8988T (cell line): ENCODE data around the gene ARHGEF4.
"Not testable (repeated sequence)": the region's sequence is repeated elsewhere in the genome, so short reads cannot be mapped to it uniquely, and the experiment has no call there.

Source experiments
- DNase-seq: peaks from one replicate; pipeline ENCODE4 v3.0.0; 2011

ARHGEF4 gene

GRCh38 chr2:130981667-130982066 lies 145.0 kb downstream of the ARHGEF4 start:
- DNase-seq: no peak

GRCh38 chr2:130985206-130985780 lies 148.6 kb downstream of the ARHGEF4 start:
- no peak for DNase-seq

GRCh38 chr2:130985831-130986649 lies 149.3 kb downstream of the ARHGEF4 start:
- DNase-seq: no peak

GRCh38 chr2:130986890-130987493 lies 150.3 kb downstream of the ARHGEF4 start:
- no peak for DNase-seq

GRCh38 chr2:130987519-130988425 lies 151.1 kb downstream of the ARHGEF4 start:
- DNase-seq: no peak

GRCh38 chr2:130991446-130991845 lies 154.7 kb downstream of the ARHGEF4 start:
- DNase-seq: not testable (repeated sequence)

- not testable (repeated sequence) for DNase-seq
Measured at GRCh38 chr2:130992003-130992402, 155.3 kb downstream of the ARHGEF4 start.

GRCh38 chr2:130996691-130997090 lies 160.0 kb downstream of the ARHGEF4 start:
- DNase-seq: no peak

GRCh38 chr2:130997198-130997597 lies 160.5 kb downstream of the ARHGEF4 start:
- no peak for DNase-seq

- no peak for DNase-seq
Measured at GRCh38 chr2:130998561-130998960, 161.8 kb downstream of the ARHGEF4 start.

- DNase-seq: no peak
Measured at GRCh38 chr2:131004446-131005209, 167.9 kb downstream of the ARHGEF4 start.

GRCh38 chr2:131005216-131005935 lies 168.7 kb downstream of the ARHGEF4 start:
- no peak for DNase-seq

GRCh38 chr2:131006561-131006960 lies 169.8 kb downstream of the ARHGEF4 start:
- DNase-seq: no peak

- no peak for DNase-seq
Measured at GRCh38 chr2:131008967-131009366, 172.3 kb downstream of the ARHGEF4 start.

- DNase-seq: no peak
Measured at GRCh38 chr2:131009713-131010475, 173.2 kb downstream of the ARHGEF4 start.

GRCh38 chr2:131010566-131010965 lies 173.9 kb downstream of the ARHGEF4 start:
- DNase-seq: no peak

- DNase-seq: no peak
Measured at GRCh38 chr2:131011486-131011885, 174.8 kb downstream of the ARHGEF4 start.

GRCh38 chr2:131014141-131014540 lies 177.4 kb downstream of the ARHGEF4 start:
- no peak for DNase-seq

- no peak for DNase-seq
Measured at GRCh38 chr2:131015764-131016163, 179.1 kb downstream of the ARHGEF4 start.

- no peak for DNase-seq
Measured at GRCh38 chr2:131016826-131017741, 180.4 kb downstream of the ARHGEF4 start.
